ENCODE results near the gene TMEM187. TPM values are rescaled to one million over a fixed set of nuclear protein-coding genes. Genes with fewer than 3 reads are reported as not detected.
"Not testable (repeated sequence)": the region's sequence is repeated elsewhere in the genome, so short reads cannot be mapped to it uniquely, and the experiment has no call there.

Gene TMEM187
- total and polyA plus RNA-seq, 10 of the 15 experiments (the other 5 are each of a cell fraction or from before 2014, with no cell fraction given) = 0.45 to 8.5 (median 4.1) TPM

DNA sequence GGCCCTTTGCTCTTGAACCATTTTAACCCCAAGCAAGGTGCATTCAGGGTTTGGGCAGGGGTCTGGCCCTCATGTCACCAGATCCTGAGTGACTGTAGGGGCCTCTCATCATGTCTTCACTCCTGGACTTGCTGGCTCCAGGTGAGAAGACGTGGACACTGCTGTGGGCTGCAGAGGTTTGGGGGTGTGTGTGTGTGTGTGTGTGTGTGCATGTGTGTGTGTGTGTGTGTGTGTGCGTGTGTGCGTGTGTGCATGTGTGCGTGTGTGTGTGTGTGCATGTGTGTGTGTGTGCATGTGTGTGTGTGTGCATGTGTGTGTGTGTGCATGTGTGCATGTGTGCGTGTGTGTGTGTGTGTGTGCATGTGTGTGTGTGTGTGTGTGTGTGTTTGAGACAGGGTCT, 21.8 kb downstream of the TMEM187 start:
- H3K27ac ChIP-seq (ENCODE audit: control insufficient read depth, insufficient read depth); in situ Hi-C loops (cut with MboI); FAIRE-seq; BruUV-seq (replicated peaks); RAD21 ChIA-PET (ENCODE audit: unreplicated experiment); DNase-seq (ENCODE audit: low read depth, low spot score); H4K20me1 ChIP-seq (ENCODE audit: control insufficient read depth, insufficient read depth); H2AFZ ChIP-seq (ENCODE audit: control insufficient read depth, low read depth, low read length); POLR2A ChIA-PET; H3K27me3 ChIP-seq (replicated peaks in 1 of 2; ENCODE audit: control insufficient read depth in 2 of 2, insufficient read depth in 2 of 2, low read length in 1 of 2); H3K79me2 ChIP-seq (ENCODE audit: control insufficient read depth, insufficient read depth, low read length); CTCF ChIA-PET; SMC1A ChIA-PET (ENCODE audit: uncharacterized antibody, unreplicated experiment); H3K4me3 ChIP-seq; H3K4me2 ChIP-seq (ENCODE audit: control insufficient read depth, insufficient read depth); ATAC-seq; H3K4me1 ChIP-seq (ENCODE audit: control insufficient read depth, insufficient read depth, low read length); H3K9me3 ChIP-seq (replicated peaks; ENCODE audit: control insufficient read depth, insufficient read depth, low read length); H3K9ac ChIP-seq (ENCODE audit: control insufficient read depth, insufficient read depth, low read length); intact Hi-C loops (cut with micrococcal nuclease; ENCODE audit: unreplicated experiment); H3K36me3 ChIP-seq (ENCODE audit: control insufficient read depth in 2 of 2, insufficient read depth in 2 of 2, low read length in 1 of 2): not testable (repeated sequence)
- TF ChIP-seq BCL3 (IDR thresholded peaks at IDR 0.05; ENCODE audit: borderline replicate concordance, insufficient read depth, low read depth, low read length, poor library complexity, severe bottlenecking) = peak; percentile 62
- 100% methylated on average over 1 of the region's 5 CpGs for WGBS (ENCODE audit: insufficient coverage, insufficient replicate concordance, low lambda C conversion rate, missing lambda C conversion rate)

- ATAC-seq = no peak
- ChIA-PET CTCF (no interaction called here), POLR2A (interaction anchor here (0.6 to 1.4 kb wide), 2 partner anchors 10 to 13 kb away, joined by 3 to 5 read pairs; no protein-coding TSS in a partner anchor), SMC1A (ENCODE audit: uncharacterized antibody, unreplicated experiment) (no interaction called here), RAD21 (ENCODE audit: unreplicated experiment) (interaction anchor here (1.2 kb wide), 1 partner anchor 15 kb away, joined by 4 read pairs; no protein-coding TSS in a partner anchor)
- no peak overlapping the region for H3K4me3 ChIP-seq
- no peak overlapping the region for H3K4me2 ChIP-seq (ENCODE audit: control insufficient read depth, insufficient read depth)
- WGBS (ENCODE audit: insufficient coverage, insufficient replicate concordance, low lambda C conversion rate, missing lambda C conversion rate) = 97% methylated on average over 8 of the region's 8 CpGs
- H3K79me2 ChIP-seq (ENCODE audit: control insufficient read depth, insufficient read depth, low read length) = no peaks in the 10 kb centered on the region
- H4K20me1 ChIP-seq (ENCODE audit: control insufficient read depth, insufficient read depth) = no peaks in the 10 kb centered on the region
- no peak overlapping the region for H3K27ac ChIP-seq (ENCODE audit: control insufficient read depth, insufficient read depth)
- no peak for DNase-seq (ENCODE audit: low read depth, low spot score)
- intact Hi-C loops (cut with micrococcal nuclease; ENCODE audit: unreplicated experiment) (no loop called here), in situ Hi-C loops (cut with MboI) (no loop called here)
- H3K27me3 ChIP-seq (replicated peaks in 1 of 2; ENCODE audit: control insufficient read depth in 2 of 2, insufficient read depth in 2 of 2, low read length in 1 of 2) = no peaks in the 10 kb centered on the region
- no peaks in the 10 kb centered on the region for H3K36me3 ChIP-seq (ENCODE audit: control insufficient read depth in 2 of 2, insufficient read depth in 2 of 2, low read length in 1 of 2)
- no TSS peak for BruUV-seq (replicated peaks)
- FAIRE-seq = no peak
- H3K4me1 ChIP-seq (ENCODE audit: control insufficient read depth, insufficient read depth, low read length) = no peaks in the 10 kb centered on the region
- H3K9me3 ChIP-seq (replicated peaks; ENCODE audit: control insufficient read depth, insufficient read depth, low read length) = no peaks in the 10 kb centered on the region; the same call in 2 of the 3 replicates
- no peak overlapping the region for H3K9ac ChIP-seq (ENCODE audit: control insufficient read depth, insufficient read depth, low read length)
- no peak overlapping the region for H2AFZ ChIP-seq (ENCODE audit: control insufficient read depth, low read depth, low read length)
- no peak for TF ChIP-seq CHD4 (IDR thresholded peaks at IDR 0.05)
- TF ChIP-seq MYB (IDR thresholded peaks at IDR 0.05; ENCODE audit: borderline replicate concordance, low read depth, low read length) = no peak
- TF ChIP-seq EGR1 (IDR thresholded peaks at IDR 0.05; ENCODE audit: borderline replicate concordance in 1 of 2, low read depth in 2 of 2, low read length in 2 of 2) = no peak
- TF ChIP-seq POLR2A (IDR thresholded peaks at IDR 0.05; ENCODE audit: low read depth, low read length) = no peak
- TF ChIP-seq ZBTB40 (IDR thresholded peaks at IDR 0.05; ENCODE audit: borderline replicate concordance) = no peak
- no peak for TF ChIP-seq SMAD5 (IDR thresholded peaks at IDR 0.05; ENCODE audit: low read depth)
- TF ChIP-seq SRF (IDR thresholded peaks at IDR 0.05; ENCODE audit: low read depth in 2 of 2, low read length in 2 of 2) = no peak
- TF ChIP-seq IKZF1 (conservative IDR thresholded peaks at IDR 0.05) = no peak
- no peak for TF ChIP-seq ZSCAN29 (IDR thresholded peaks at IDR 0.05)
- TF ChIP-seq TBL1XR1 (IDR thresholded peaks at IDR 0.05; ENCODE audit: low read depth, low read length) = no peak
- TF ChIP-seq, protein P1, sequence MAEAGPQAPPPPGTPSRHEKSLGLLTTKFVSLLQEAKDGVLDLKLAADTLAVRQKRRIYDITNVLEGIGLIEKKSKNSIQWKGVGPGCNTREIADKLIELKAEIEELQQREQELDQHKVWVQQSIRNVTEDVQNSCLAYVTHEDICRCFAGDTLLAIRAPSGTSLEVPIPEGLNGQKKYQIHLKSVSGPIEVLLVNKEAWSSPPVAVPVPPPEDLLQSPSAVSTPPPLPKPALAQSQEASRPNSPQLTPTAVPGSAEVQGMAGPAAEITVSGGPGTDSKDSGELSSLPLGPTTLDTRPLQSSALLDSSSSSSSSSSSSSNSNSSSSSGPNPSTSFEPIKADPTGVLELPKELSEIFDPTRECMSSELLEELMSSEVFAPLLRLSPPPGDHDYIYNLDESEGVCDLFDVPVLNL (IDR thresholded peaks at IDR 0.05; ENCODE audit: low read depth, low read length) = no peak
Observed at GRCh38 chrX:153995504-153995903, 22.9 kb downstream of the TMEM187 start.

Measured in GM12878 (cell line).